AML-193 (cell line): ENCODE measurements around the gene IFI27L1.

Experiments
- DNase-seq, 2 experiments: peaks; one replicate each; lab custom pipeline; 2025; lab: John Stamatoyannopoulos, UW

Gene IFI27L1

GRCh38 chr14:94079891-94080620, 1.1 kb upstream of the IFI27L1 start:
- peak in 1 of 2 experiments; percentile 7 for DNase-seq

GRCh38 chr14:94081386-94081820, 293 bp downstream of the IFI27L1 start:
- peak in 1 of 2 experiments; percentile 11 for DNase-seq

GRCh38 chr14:94087891-94088290, 6.8 kb downstream of the IFI27L1 start:
- no peak for DNase-seq

GRCh38 chr14:94088516-94088915, 7.4 kb downstream of the IFI27L1 start:
- no peak for DNase-seq

GRCh38 chr14:94089479-94089878, 8.4 kb downstream of the IFI27L1 start:
- no peak for DNase-seq

- no peak for DNase-seq
Observed at GRCh38 chr14:94093418-94093817, 12.3 kb downstream of the IFI27L1 start.

GRCh38 chr14:94097091-94097490, 16.0 kb downstream of the IFI27L1 start:
- DNase-seq = no peak

- no peak for DNase-seq
Observed at GRCh38 chr14:94098326-94098992, 17.3 kb downstream of the IFI27L1 start.

GRCh38 chr14:94099006-94099405, 17.9 kb downstream of the IFI27L1 start:
- DNase-seq = no peak

- DNase-seq = no peak
Observed at GRCh38 chr14:94100847-94101246, 19.7 kb downstream of the IFI27L1 start.

- DNase-seq = no peak
Observed at GRCh38 chr14:94101748-94102147, 20.6 kb downstream of the IFI27L1 start.

GRCh38 chr14:94102768-94103482, 21.8 kb downstream of the IFI27L1 start:
- DNase-seq = no peak

GRCh38 chr14:94103554-94104150, 22.5 kb downstream of the IFI27L1 start:
- no peak for DNase-seq

- no peak for DNase-seq
Observed at GRCh38 chr14:94104731-94105130, 23.6 kb downstream of the IFI27L1 start.

GRCh38 chr14:94109915-94110250, 28.8 kb downstream of the IFI27L1 start:
- no peak for DNase-seq

- no peak for DNase-seq
Observed at GRCh38 chr14:94110552-94111181, 29.6 kb downstream of the IFI27L1 start, which contains the start of gene IFI27. IFI27 (plus strand) TSS chr14:94110736.

- DNase-seq = no peak
Observed at GRCh38 chr14:94111276-94112095, 30.4 kb downstream of the IFI27L1 start.

- no peak for DNase-seq
Observed at GRCh38 chr14:94112513-94113063, 31.5 kb downstream of the IFI27L1 start.

GRCh38 chr14:94113073-94113472, 32.0 kb downstream of the IFI27L1 start:
- no peak for DNase-seq

GRCh38 chr14:94113490-94113889, 32.4 kb downstream of the IFI27L1 start:
- no peak for DNase-seq
